ENCODE results near the gene ETV6.

DNA sequence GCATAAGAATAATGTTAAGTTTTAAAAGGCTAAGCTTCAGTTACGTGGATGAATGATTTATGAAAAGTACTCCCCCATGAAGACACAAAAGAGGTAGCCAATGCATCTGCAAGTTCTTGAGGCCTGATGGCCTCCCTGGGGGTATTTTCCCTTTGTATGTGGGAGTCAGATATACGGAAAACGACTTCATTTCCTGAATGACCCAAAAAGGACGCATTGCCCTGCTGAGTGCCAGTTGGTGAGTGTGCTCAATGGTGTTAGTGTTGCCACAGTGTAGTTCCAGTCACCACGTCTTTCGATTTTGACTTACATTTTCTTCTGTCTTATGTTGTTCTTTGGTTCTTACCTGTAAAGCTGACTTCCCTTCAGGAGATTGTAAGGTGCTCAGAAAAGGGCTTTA, 8.0 kb downstream of the ETV6 start:
- TF ChIP-seq, protein P1, sequence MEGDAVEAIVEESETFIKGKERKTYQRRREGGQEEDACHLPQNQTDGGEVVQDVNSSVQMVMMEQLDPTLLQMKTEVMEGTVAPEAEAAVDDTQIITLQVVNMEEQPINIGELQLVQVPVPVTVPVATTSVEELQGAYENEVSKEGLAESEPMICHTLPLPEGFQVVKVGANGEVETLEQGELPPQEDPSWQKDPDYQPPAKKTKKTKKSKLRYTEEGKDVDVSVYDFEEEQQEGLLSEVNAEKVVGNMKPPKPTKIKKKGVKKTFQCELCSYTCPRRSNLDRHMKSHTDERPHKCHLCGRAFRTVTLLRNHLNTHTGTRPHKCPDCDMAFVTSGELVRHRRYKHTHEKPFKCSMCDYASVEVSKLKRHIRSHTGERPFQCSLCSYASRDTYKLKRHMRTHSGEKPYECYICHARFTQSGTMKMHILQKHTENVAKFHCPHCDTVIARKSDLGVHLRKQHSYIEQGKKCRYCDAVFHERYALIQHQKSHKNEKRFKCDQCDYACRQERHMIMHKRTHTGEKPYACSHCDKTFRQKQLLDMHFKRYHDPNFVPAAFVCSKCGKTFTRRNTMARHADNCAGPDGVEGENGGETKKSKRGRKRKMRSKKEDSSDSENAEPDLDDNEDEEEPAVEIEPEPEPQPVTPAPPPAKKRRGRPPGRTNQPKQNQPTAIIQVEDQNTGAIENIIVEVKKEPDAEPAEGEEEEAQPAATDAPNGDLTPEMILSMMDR (IDR thresholded peaks at IDR 0.05) = no peak
- TF ChIP-seq POLR2A (IDR thresholded peaks at IDR 0.05) (no peak), POLR2AphosphoS5 (IDR thresholded peaks at IDR 0.05; ENCODE audit: insufficient read depth in 1 of 2, low read depth in 1 of 2) (no peak)

Measured in vagina (tissue), 2 donors.